H1 (cell line): ENCODE measurements around the gene PTPN7. TPM values are rescaled to one million over a fixed set of nuclear protein-coding genes. Genes with fewer than 3 reads are reported as not detected.

Source experiments
- CTCF ChIA-PET: fragments of 300-600 bp; sonication (Branson Sonifier 250); formaldehyde crosslinking; loops from one replicate; lab custom pipeline; 2021; ENCODE audit not compliant: partially characterized antibody; lab: Charles Lee
- POLR2A ChIA-PET: fragments of 300-600 bp; sonication (Branson Sonifier 250); formaldehyde crosslinking; loops from one replicate; lab custom pipeline; 2021; ENCODE audit warnings: inconsistent platforms; ENCODE audit not compliant: partially characterized antibody; lab: Charles Lee
- DNase-seq, 2 experiments: peaks; one replicate each; pipeline versions ENCODE4 v3.0.0 to v3.0.0-alpha.2; 2010 to 2022; ENCODE audit warnings: low spot score in 2 of 2, low read depth in 1 of 2, mixed read lengths in 1 of 2
- FAIRE-seq: peaks from 2 replicates; lab custom pipeline; 2011; peaks lifted over from hg19 to GRCh38; lab: Jason Lieb, UNC
- H2AFZ ChIP-seq: 2 replicates; pipeline ENCODE4 v1.8.1; 2012; ENCODE audit warnings: low read length, inconsistent platforms
- H2AK5ac ChIP-seq: 2 replicates; pipeline ENCODE4 v1.6.1; 2013; ENCODE audit warnings: low read depth, low read length
- H2BK120ac ChIP-seq: replicated peaks from 2 replicates; pipeline ENCODE3; 2013; ENCODE audit warnings: low read depth, low read length, inconsistent platforms
- H2BK12ac ChIP-seq: 2 replicates; pipeline ENCODE4 v1.6.1; 2013; ENCODE audit warnings: low read depth, low read length
- H2BK15ac ChIP-seq: 2 replicates; pipeline ENCODE4 v1.6.1; 2013; ENCODE audit warnings: low read length
- H2BK20ac ChIP-seq: 2 replicates; pipeline ENCODE4 v1.6.1; 2013; ENCODE audit warnings: low read length
- H2BK5ac ChIP-seq: 2 replicates; pipeline ENCODE4 v1.6.1; 2013; ENCODE audit warnings: low read depth, low read length
- H3K14ac ChIP-seq: 2 replicates; pipeline ENCODE4 v1.6.1; 2013; ENCODE audit warnings: inconsistent platforms; ENCODE audit not compliant: insufficient read length
- H3K18ac ChIP-seq: 2 replicates; pipeline ENCODE4 v1.6.1; 2013; ENCODE audit warnings: low read length; ENCODE audit errors: extremely low read depth
- H3K23ac ChIP-seq: 2 replicates; pipeline ENCODE4 v1.6.1; 2013; ENCODE audit warnings: inconsistent platforms; ENCODE audit not compliant: insufficient read length
- H3K23me2 ChIP-seq: 2 replicates; pipeline ENCODE4 v1.6.1; 2013; ENCODE audit warnings: low read depth, low read length
- H3K27ac ChIP-seq: 2 replicates; pipeline ENCODE4 v1.6.1; 2011; ENCODE audit warnings: low read depth, low read length, inconsistent platforms
- H3K27me3 ChIP-seq, 4 experiments: replicated peaks in 1 of 4; 1 replicate in 1 of 4; 2 replicates in 3 of 4; pipeline versions ENCODE4 v1.6.1 to v1.8.1; 2011 to 2013; ENCODE audit warnings: low read length in 3 of 4, mild to moderate bottlenecking in 3 of 4, inconsistent platforms in 2 of 4, mixed read lengths in 2 of 4, moderate library complexity in 1 of 4; ENCODE audit not compliant: control insufficient read depth in 3 of 4, insufficient read depth in 3 of 4; ENCODE audit errors: extremely low read depth in 1 of 4
- H3K36me3 ChIP-seq, 4 experiments: 2 replicates each; pipeline versions ENCODE4 v1.6.1 to v1.8.1; 2011 to 2013; ENCODE audit warnings: mild to moderate bottlenecking in 4 of 4, low read length in 3 of 4, moderate library complexity in 2 of 4, control low read depth in 1 of 4, inconsistent platforms in 1 of 4; ENCODE audit not compliant: insufficient read depth in 4 of 4, control insufficient read depth in 2 of 4
- H3K4ac ChIP-seq: replicated peaks from 2 replicates; pipeline ENCODE3; 2013; ENCODE audit warnings: low read length, low read depth, mixed read lengths, inconsistent platforms; ENCODE audit not compliant: insufficient read length
- H3K4me1 ChIP-seq, 4 experiments: replicated peaks in 1 of 4; 1 replicate in 1 of 4; 2 replicates in 3 of 4; pipeline versions ENCODE4 v1.6.1 to v1.8.1; 2011 to 2013; ENCODE audit warnings: low read length in 3 of 4, inconsistent platforms in 2 of 4, mixed read lengths in 1 of 4; ENCODE audit not compliant: insufficient read depth in 4 of 4, control insufficient read depth in 3 of 4
- H3K4me2 ChIP-seq, 2 experiments: 2 replicates each; pipeline versions ENCODE4 v1.6.1 to v1.8.1; 2011 to 2013; ENCODE audit warnings: low read depth in 2 of 2, low read length in 2 of 2, control low read depth in 1 of 2, inconsistent platforms in 1 of 2, mild to moderate bottlenecking in 1 of 2; ENCODE audit not compliant: insufficient read depth in 1 of 2
- H3K4me3 ChIP-seq, 4 experiments: fragments of 200-600, 300-600 bp in 1 of 4; sonication (generic), shearing (Covaris generic), sonication (Bioruptor Twin) in 1 of 4; 2 replicates each; pipeline versions ENCODE4 v1.5.1 to v1.8.1; 2011 to 2016; ENCODE audit warnings: low read length in 4 of 4, low read depth in 3 of 4, control low read depth in 2 of 4, inconsistent platforms in 2 of 4, mild to moderate bottlenecking in 2 of 4, mixed read lengths in 1 of 4, moderate library complexity in 1 of 4; ENCODE audit not compliant: insufficient read depth in 2 of 4; ENCODE audit errors: extremely low read depth in 1 of 4
- H3K56ac ChIP-seq: replicated peaks from 2 replicates; pipeline ENCODE3; 2013; ENCODE audit warnings: low read depth, mild to moderate bottlenecking, mixed read lengths, low read length, inconsistent platforms; ENCODE audit not compliant: insufficient read length
- H3K79me1 ChIP-seq: 2 replicates; pipeline ENCODE4 v1.6.1; 2013; ENCODE audit warnings: low read depth, low read length, control low read depth
- H3K79me2 ChIP-seq, 2 experiments: 2 replicates each; pipeline versions ENCODE4 v1.6.1 to v1.8.1; 2012 to 2013; ENCODE audit warnings: low read length in 2 of 2, mild to moderate bottlenecking in 2 of 2, inconsistent platforms in 1 of 2; ENCODE audit not compliant: insufficient read depth in 2 of 2, control insufficient read depth in 1 of 2
- H3K9ac ChIP-seq, 4 experiments: replicated peaks in 1 of 4; 1 replicate in 1 of 4; 2 replicates in 3 of 4; pipeline versions ENCODE4 v1.6.1 to v1.8.1; 2011 to 2013; ENCODE audit warnings: low read depth in 3 of 4, low read length in 3 of 4, control low read depth in 2 of 4, mild to moderate bottlenecking in 2 of 4, moderate library complexity in 2 of 4, inconsistent platforms in 1 of 4; ENCODE audit errors: extremely low read depth in 1 of 4
- H3K9me3 ChIP-seq, 2 experiments: 2 replicates each; pipeline versions ENCODE4 v1.6.1 to v1.8.1; 2012 to 2013; ENCODE audit warnings: mild to moderate bottlenecking in 2 of 2, moderate library complexity in 2 of 2, control low read depth in 1 of 2, inconsistent platforms in 1 of 2, low read depth in 1 of 2, low read length in 1 of 2, mixed read lengths in 1 of 2; ENCODE audit not compliant: insufficient read depth in 2 of 2
- H4K20me1 ChIP-seq, 2 experiments: replicated peaks in 1 of 2; 2 replicates each; pipeline versions ENCODE3 to v1.8.1; 2011 to 2013; ENCODE audit warnings: inconsistent platforms in 2 of 2, low read length in 2 of 2, mild to moderate bottlenecking in 1 of 2; ENCODE audit not compliant: insufficient read depth in 2 of 2, control insufficient read depth in 1 of 2
- H4K5ac ChIP-seq: 2 replicates; pipeline ENCODE4 v1.6.1; 2013; ENCODE audit warnings: low read length, low read depth, mixed read lengths, inconsistent platforms; ENCODE audit not compliant: insufficient read length
- H4K8ac ChIP-seq: 2 replicates; pipeline ENCODE4 v1.8.0; 2013; ENCODE audit warnings: mild to moderate bottlenecking, moderate library complexity, low read length, inconsistent platforms; ENCODE audit not compliant: insufficient read depth; ENCODE audit errors: extremely low read depth
- H4K91ac ChIP-seq: replicated peaks from 2 replicates; pipeline ENCODE3; 2013; ENCODE audit warnings: low read length, mixed read lengths, inconsistent platforms; ENCODE audit not compliant: insufficient read length
- EGR1 ChIP-seq: IDR thresholded peaks from 2 replicates; pipeline ENCODE4 v1.6.1; 2011; ENCODE audit warnings: low read depth, low read length, borderline replicate concordance
- GTF2F1 ChIP-seq: IDR thresholded peaks from 2 replicates; pipeline ENCODE4 v1.6.1; 2012; ENCODE audit warnings: low read depth, low read length, improper control_type of control experiment, borderline replicate concordance
- KDM4A ChIP-seq: IDR thresholded peaks from one replicate; pipeline ENCODE4 v1.7.1; 2012; ENCODE audit warnings: low read depth, mild to moderate bottlenecking, moderate library complexity, low read length, inconsistent platforms; ENCODE audit not compliant: severe bottlenecking
- KDM5A ChIP-seq: fragments of 200-600 bp; IDR thresholded peaks from 2 replicates; pipeline ENCODE4 v1.7.1; 2012; ENCODE audit warnings: mild to moderate bottlenecking, low read length, inconsistent platforms, mixed read lengths
- NANOG ChIP-seq: IDR thresholded peaks from 2 replicates; pipeline ENCODE4 v1.6.1; 2011; ENCODE audit warnings: low read length, low read depth, mild to moderate bottlenecking, inconsistent platforms; ENCODE audit not compliant: insufficient read depth, poor library complexity, severe bottlenecking
- POU5F1 ChIP-seq: IDR thresholded peaks from 2 replicates; pipeline ENCODE4 v1.6.1; 2011; ENCODE audit warnings: low read depth, mild to moderate bottlenecking, low read length, moderate library complexity
- SP2 ChIP-seq: IDR thresholded peaks from 2 replicates; pipeline ENCODE4 v1.6.1; 2012; ENCODE audit warnings: mild to moderate bottlenecking, low read length, inconsistent platforms
- SP4 ChIP-seq: IDR thresholded peaks from 2 replicates; pipeline ENCODE4 v1.6.1; 2012; ENCODE audit warnings: low read length, inconsistent platforms
- WGBS, 2 experiments: shearing (Covaris generic) in 1 of 2; methylation state at CpG; one replicate each; pipeline versions ENCODE4 v1.1.6 to v1.1.7; 2013 to 2015; ENCODE audit warnings: low lambda C conversion rate in 2 of 2, mixed read lengths in 2 of 2, inconsistent platforms in 1 of 2, low coverage in 1 of 2, missing lambda C conversion rate in 1 of 2; ENCODE audit not compliant: insufficient replicate concordance in 2 of 2, insufficient coverage in 1 of 2, insufficient read length in 1 of 2; ENCODE audit errors: extremely low coverage in 1 of 2, missing lambda C conversion rate in 1 of 2; 5-methylcytosine and 5-hydroxymethylcytosine counted together
- polyA plus RNA-seq, 7 experiments: library from polyadenylated mRNA; depleted of rRNA in 3 of 7; stranded (reverse) in 5 of 7; unstranded in 2 of 7; fragments of >200 nt in 5 of 7; fragments of 200-250 nt in 2 of 7; gene quantifications; 1 replicate in 5 of 7; 2 replicates in 1 of 7; 4 replicates in 1 of 7; pipeline versions ENCODE4 v1.2.1 to v1.2.3, GENCODE V29; 2011 to 2013; ENCODE audit warnings: missing spikeins in 2 of 7, mixed read lengths in 2 of 7
- total RNA-seq: library from RNA; stranded (reverse); fragmentation: NEBNext Ultra II Directional; extraction: Animal tissue kit (Norgen Biotek cat#: 25700); gene quantifications from 2 replicates; pipeline ENCODE4 v1.2.1, GENCODE V29; 2021
- TF ChIP-seq, protein P1 (sequence below): IDR thresholded peaks from 2 replicates; pipeline ENCODE4 v1.6.1; 2012; ENCODE audit warnings: inconsistent platforms
- TF ChIP-seq, protein P2 (sequence below): IDR thresholded peaks from 2 replicates; pipeline ENCODE4 v1.6.1; 2011; ENCODE audit warnings: low read length, improper control_type of control experiment

PTPN7 gene
- total and polyA plus RNA-seq, 2 of the 8 experiments (the other 6 are each of a cell fraction or from before 2014, with no cell fraction given), result 0.20 TPM; not detected in 1

DNA sequence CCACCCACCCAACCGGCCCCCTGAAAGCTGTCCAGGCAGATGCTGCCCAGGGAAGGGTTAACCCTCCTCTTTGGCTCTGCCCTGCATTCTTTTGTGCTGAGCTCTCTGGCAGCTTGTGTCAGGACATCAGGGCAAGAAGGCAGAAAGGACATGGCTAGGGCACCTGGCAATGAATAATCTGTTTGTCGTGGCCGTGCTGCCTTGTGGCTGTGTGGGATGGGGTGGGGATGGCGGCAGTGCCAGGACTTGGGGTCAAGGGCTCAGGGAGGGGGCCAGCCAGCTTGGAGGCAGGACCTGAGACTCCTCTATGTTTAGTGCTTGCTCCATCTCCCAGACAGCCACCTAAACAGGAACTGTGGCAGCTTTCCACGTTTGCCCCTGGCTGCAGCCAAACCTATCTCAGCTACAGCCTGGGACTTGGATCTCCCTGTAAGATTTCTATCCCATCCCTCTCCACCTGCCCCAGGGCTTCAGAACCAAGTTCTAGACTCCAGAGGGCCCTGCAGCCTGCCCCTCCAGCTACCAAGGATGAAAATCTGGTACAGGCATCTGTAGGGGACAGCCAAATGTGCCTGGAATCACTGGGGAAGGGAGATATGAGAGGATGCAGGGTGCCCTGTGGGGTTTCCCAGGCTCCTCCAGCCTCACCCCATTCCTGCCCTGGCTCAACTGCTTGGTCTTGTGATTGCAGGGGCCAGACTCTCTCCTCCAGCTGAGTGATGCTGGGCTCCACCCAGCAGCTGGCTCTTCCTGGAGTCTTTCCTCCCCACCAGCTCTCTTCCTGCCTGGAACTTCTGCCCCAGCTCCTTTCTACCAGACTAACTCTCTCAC lies 47.3 kb downstream of the PTPN7 start:
- 83% methylated on average over 3 of the region's 5 CpGs; no CpG with 5 or more reads in 1 of the 2 experiments for WGBS, 2 experiments
- Histone ChIP-seq H2BK5ac (no peak overlapping the region), H3K9me3 (no peaks in the 10 kb centered on the region), H3K23me2 (no peaks in the 10 kb centered on the region; the same call in 1 of the 2 replicates), H2BK20ac (no peak overlapping the region), H4K20me1 (no peaks in the 10 kb centered on the region), H2BK15ac (peak overlapping the region; percentile 19; the same call in 1 of the 2 replicates), H3K23ac (no peak overlapping the region), H4K91ac (no peak overlapping the region), H3K56ac (no peak overlapping the region), H3K14ac (no peak overlapping the region), H3K79me2 (no peaks in the 10 kb centered on the region), H3K4me3 (no peak overlapping the region), H2AFZ (0 out of 2 replicates have a peak overlapping the region, but pooled peaks have one; percentile 13), H4K5ac (no peak overlapping the region), H3K18ac (no peak overlapping the region), H2BK12ac (0 out of 2 replicates have a peak overlapping the region, but pooled peaks have one; percentile 68), H3K4me2 (no peak overlapping the region), H2AK5ac (no peak overlapping the region), H3K9ac (no peak overlapping the region), H3K79me1 (no peaks in the 10 kb centered on the region), H3K27ac (no peak overlapping the region), H4K8ac (no peak overlapping the region), H3K36me3 (no peaks in the 10 kb centered on the region), H3K4me1 (peaks cover 1 to 9% (median 4%) of the 10 kb centered on the region in 4 experiments), H3K27me3 (no peaks in the 10 kb centered on the region), H2BK120ac (no peak overlapping the region), H3K4ac (no peak overlapping the region)
- ChIA-PET POLR2A (interaction anchor here (0.5 to 6.3 kb wide), 9 partner anchors 10 to 218 kb away, joined by 3 to 45 read pairs (median 4); partner anchors contain the start of gene ELF3), CTCF (interaction anchor here (0.6 to 29.2 kb wide), 13 partner anchors 10 to 231 kb away, joined by 3 to 1014 read pairs (median 3); partner anchors contain the start of genes ELF3 and GPR37L1)
- FAIRE-seq (no peak), DNase-seq (no peak)
- TF ChIP-seq POU5F1 (no peak), EGR1 (no peak), SP2 (no peak), GTF2F1 (no peak), SP4 (no peak), NANOG (no peak), KDM5A (no peak), KDM4A (no peak)
- TF ChIP-seq, protein P1, sequence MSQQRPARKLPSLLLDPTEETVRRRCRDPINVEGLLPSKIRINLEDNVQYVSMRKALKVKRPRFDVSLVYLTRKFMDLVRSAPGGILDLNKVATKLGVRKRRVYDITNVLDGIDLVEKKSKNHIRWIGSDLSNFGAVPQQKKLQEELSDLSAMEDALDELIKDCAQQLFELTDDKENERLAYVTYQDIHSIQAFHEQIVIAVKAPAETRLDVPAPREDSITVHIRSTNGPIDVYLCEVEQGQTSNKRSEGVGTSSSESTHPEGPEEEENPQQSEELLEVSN, result no peak
- TF ChIP-seq, protein P2, sequence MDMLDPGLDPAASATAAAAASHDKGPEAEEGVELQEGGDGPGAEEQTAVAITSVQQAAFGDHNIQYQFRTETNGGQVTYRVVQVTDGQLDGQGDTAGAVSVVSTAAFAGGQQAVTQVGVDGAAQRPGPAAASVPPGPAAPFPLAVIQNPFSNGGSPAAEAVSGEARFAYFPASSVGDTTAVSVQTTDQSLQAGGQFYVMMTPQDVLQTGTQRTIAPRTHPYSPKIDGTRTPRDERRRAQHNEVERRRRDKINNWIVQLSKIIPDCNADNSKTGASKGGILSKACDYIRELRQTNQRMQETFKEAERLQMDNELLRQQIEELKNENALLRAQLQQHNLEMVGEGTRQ, result no peak
